ENCODE results near the gene ADH6.
A peak's percentile ranks its signal among the peaks of the same experiment; 100 is the strongest.

DNA sequence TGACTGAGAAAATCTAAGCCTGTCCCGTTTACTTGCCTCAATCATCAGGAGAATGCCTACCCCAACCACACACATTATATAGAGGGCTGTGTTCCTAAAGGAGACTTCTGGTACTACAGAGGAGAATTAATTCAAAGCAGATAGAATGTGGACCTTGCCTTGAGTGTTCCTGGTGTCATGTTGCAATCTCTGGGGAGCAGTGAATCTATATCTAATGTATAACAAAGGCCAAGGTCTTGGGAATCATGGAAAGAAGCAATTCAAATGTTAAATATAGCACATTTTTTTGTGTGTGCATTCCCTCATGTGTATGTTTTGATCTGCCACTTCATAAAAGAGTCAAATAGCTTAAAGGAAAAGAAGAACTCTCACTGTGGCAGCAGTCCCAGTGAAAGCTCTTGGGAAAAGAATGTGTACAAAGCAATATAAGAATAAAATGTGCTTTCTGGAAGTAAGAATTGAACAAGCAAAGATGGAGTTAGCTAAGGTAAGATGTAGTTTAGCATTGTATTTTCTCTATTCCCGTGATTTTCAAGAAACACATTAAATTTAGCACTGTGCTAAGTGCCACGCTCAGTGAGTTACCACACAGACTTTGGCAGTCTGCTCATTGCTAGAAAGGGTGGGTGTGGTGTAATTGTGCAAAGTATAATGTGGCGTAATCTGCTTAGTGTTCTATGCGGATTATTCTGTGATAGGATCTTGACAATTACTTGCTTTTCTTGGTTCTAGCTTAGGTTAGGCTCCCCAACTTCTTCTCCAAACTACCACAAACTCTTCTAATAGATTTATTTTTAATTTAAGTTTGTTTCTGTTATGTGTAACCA lies 13.7 kb downstream of the ADH6 start:
- TF ChIP-seq GABPA (IDR thresholded peaks at IDR 0.05 in 1 of 2, conservative IDR thresholded peaks at IDR 0.05 in 1 of 2): no peak
- TF ChIP-seq, protein P1, sequence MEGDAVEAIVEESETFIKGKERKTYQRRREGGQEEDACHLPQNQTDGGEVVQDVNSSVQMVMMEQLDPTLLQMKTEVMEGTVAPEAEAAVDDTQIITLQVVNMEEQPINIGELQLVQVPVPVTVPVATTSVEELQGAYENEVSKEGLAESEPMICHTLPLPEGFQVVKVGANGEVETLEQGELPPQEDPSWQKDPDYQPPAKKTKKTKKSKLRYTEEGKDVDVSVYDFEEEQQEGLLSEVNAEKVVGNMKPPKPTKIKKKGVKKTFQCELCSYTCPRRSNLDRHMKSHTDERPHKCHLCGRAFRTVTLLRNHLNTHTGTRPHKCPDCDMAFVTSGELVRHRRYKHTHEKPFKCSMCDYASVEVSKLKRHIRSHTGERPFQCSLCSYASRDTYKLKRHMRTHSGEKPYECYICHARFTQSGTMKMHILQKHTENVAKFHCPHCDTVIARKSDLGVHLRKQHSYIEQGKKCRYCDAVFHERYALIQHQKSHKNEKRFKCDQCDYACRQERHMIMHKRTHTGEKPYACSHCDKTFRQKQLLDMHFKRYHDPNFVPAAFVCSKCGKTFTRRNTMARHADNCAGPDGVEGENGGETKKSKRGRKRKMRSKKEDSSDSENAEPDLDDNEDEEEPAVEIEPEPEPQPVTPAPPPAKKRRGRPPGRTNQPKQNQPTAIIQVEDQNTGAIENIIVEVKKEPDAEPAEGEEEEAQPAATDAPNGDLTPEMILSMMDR (IDR thresholded peaks at IDR 0.05; ENCODE audit: low read depth, low read length, missing input control): peak; percentile 25
- no peak for TF ChIP-seq ATF3 (IDR thresholded peaks at IDR 0.05)
- TF ChIP-seq YY1 (IDR thresholded peaks at IDR 0.05): peak; percentile 26
- no peak for TF ChIP-seq NR2F2 (IDR thresholded peaks at IDR 0.05)
- TF ChIP-seq MAX (IDR thresholded peaks at IDR 0.05): no peak
- TF ChIP-seq, protein P2, sequence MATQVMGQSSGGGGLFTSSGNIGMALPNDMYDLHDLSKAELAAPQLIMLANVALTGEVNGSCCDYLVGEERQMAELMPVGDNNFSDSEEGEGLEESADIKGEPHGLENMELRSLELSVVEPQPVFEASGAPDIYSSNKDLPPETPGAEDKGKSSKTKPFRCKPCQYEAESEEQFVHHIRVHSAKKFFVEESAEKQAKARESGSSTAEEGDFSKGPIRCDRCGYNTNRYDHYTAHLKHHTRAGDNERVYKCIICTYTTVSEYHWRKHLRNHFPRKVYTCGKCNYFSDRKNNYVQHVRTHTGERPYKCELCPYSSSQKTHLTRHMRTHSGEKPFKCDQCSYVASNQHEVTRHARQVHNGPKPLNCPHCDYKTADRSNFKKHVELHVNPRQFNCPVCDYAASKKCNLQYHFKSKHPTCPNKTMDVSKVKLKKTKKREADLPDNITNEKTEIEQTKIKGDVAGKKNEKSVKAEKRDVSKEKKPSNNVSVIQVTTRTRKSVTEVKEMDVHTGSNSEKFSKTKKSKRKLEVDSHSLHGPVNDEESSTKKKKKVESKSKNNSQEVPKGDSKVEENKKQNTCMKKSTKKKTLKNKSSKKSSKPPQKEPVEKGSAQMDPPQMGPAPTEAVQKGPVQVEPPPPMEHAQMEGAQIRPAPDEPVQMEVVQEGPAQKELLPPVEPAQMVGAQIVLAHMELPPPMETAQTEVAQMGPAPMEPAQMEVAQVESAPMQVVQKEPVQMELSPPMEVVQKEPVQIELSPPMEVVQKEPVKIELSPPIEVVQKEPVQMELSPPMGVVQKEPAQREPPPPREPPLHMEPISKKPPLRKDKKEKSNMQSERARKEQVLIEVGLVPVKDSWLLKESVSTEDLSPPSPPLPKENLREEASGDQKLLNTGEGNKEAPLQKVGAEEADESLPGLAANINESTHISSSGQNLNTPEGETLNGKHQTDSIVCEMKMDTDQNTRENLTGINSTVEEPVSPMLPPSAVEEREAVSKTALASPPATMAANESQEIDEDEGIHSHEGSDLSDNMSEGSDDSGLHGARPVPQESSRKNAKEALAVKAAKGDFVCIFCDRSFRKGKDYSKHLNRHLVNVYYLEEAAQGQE (IDR thresholded peaks at IDR 0.05): no peak
- TF ChIP-seq TAF1 (conservative IDR thresholded peaks at IDR 0.05): no peak
- TF ChIP-seq ZBTB33 (IDR thresholded peaks at IDR 0.05): no peak
- TF ChIP-seq RXRA (IDR thresholded peaks at IDR 0.05): peak; percentile 38 to 42
- TF ChIP-seq RAD21 (IDR thresholded peaks at IDR 0.05): peak; percentile 36 to 48
